ENCODE data around the gene KCTD20. TPM values are rescaled to one million over a fixed set of nuclear protein-coding genes. Genes with fewer than 3 reads are reported as not detected.
"Not testable (repeated sequence)": the region's sequence is repeated elsewhere in the genome, so short reads cannot be mapped to it uniquely, and the experiment has no call there.

KCTD20 gene
- polyA plus RNA-seq: 32.1 TPM
- long read RNA-seq, donor 1, full-length matches to known transcripts: 5 of 5 reads
- long read RNA-seq, donor 1, partial matches to known transcripts: 0 of 5 reads
- long read RNA-seq, donor 1, other reads (novel, unspliced or antisense): 0 of 5 reads
- long read RNA-seq, donor 2, full-length matches to known transcripts: 5 of 5 reads
- long read RNA-seq, donor 2, partial matches to known transcripts: 0 of 5 reads
- long read RNA-seq, donor 2, other reads (novel, unspliced or antisense): 0 of 5 reads
- long read RNA-seq, donor 3, full-length matches to known transcripts: 10 of 38 reads
- long read RNA-seq, donor 3, partial matches to known transcripts: 9 of 38 reads
- long read RNA-seq, donor 3, other reads (novel, unspliced or antisense): 19 of 38 reads
- long read RNA-seq, donor 4, full-length matches to known transcripts: 2 of 2 reads
- long read RNA-seq, donor 4, partial matches to known transcripts: 0 of 2 reads
- long read RNA-seq, donor 4, other reads (novel, unspliced or antisense): 0 of 2 reads
- long read RNA-seq, donor 5, full-length matches to known transcripts: 5 of 5 reads
- long read RNA-seq, donor 5, partial matches to known transcripts: 0 of 5 reads
- long read RNA-seq, donor 5, other reads (novel, unspliced or antisense): 0 of 5 reads
- long read RNA-seq, donor 6, full-length matches to known transcripts: 6 of 6 reads
- long read RNA-seq, donor 6, partial matches to known transcripts: 0 of 6 reads
- long read RNA-seq, donor 6, other reads (novel, unspliced or antisense): 0 of 6 reads
- long read RNA-seq, donor 7, full-length matches to known transcripts: 5 of 5 reads
- long read RNA-seq, donor 7, partial matches to known transcripts: 0 of 5 reads
- long read RNA-seq, donor 7, other reads (novel, unspliced or antisense): 0 of 5 reads
- long read RNA-seq, donor 8, full-length matches to known transcripts: 7 of 12 reads
- long read RNA-seq, donor 8, partial matches to known transcripts: 5 of 12 reads
- long read RNA-seq, donor 8, other reads (novel, unspliced or antisense): 0 of 12 reads
- long read RNA-seq, donor 9, full-length matches to known transcripts: 7 of 7 reads
- long read RNA-seq, donor 9, partial matches to known transcripts: 0 of 7 reads
- long read RNA-seq, donor 9, other reads (novel, unspliced or antisense): 0 of 7 reads
- long read RNA-seq, donor 10, full-length matches to known transcripts: 11 of 11 reads
- long read RNA-seq, donor 10, partial matches to known transcripts: 0 of 11 reads
- long read RNA-seq, donor 10, other reads (novel, unspliced or antisense): 0 of 11 reads
- long read RNA-seq, donor 11, full-length matches to known transcripts: 2 of 9 reads
- long read RNA-seq, donor 11, partial matches to known transcripts: 7 of 9 reads
- long read RNA-seq, donor 11, other reads (novel, unspliced or antisense): 0 of 9 reads

GRCh38 chr6:36442671-36443470, at the start of gene KCTD20, which contains the start of gene PXT1:
KCTD20 (plus strand) TSS chr6:36443000; CDS start chr6:36470098, 27,098 bp downstream.
PXT1 (minus strand) TSS chr6:36442854; CDS start chr6:36426082, 16,772 bp downstream.
- Histone ChIP-seq H3K27me3 (ENCODE audit: control insufficient read depth, insufficient read depth, low read length) (no peaks in the 10 kb centered on the region), H3K4me3 (ENCODE audit: low read length) (peak within 1 kb of the TSS; percentile 92), H3K36me3 (ENCODE audit: control insufficient read depth, insufficient read depth, low read length) (no peaks in the 10 kb centered on the region), H3K27ac (ENCODE audit: low read length) (peak within 1 kb of the TSS; percentile 80), H3K4me1 (ENCODE audit: control insufficient read depth, insufficient read depth, low read length) (peaks cover 12% of the 10 kb centered on the region), H3K9me3 (ENCODE audit: control insufficient read depth, low read depth, low read length) (no peaks in the 10 kb centered on the region)
- DNase-seq: peak; percentile 90 to 96
- no CpG with 5 or more reads among the region's 91 CpGs for WGBS (ENCODE audit: insufficient coverage, low lambda C conversion rate)

- H3K4me3 ChIP-seq (ENCODE audit: low read length): no peak overlapping the region
- no CpG with 5 or more reads among the region's 1 CpG for WGBS (ENCODE audit: insufficient coverage, low lambda C conversion rate)
- DNase-seq: no peak
- H3K9me3 ChIP-seq (ENCODE audit: control insufficient read depth, low read depth, low read length): no peaks in the 10 kb centered on the region
- no peaks in the 10 kb centered on the region for H3K36me3 ChIP-seq (ENCODE audit: control insufficient read depth, insufficient read depth, low read length)
- no peaks in the 10 kb centered on the region for H3K27me3 ChIP-seq (ENCODE audit: control insufficient read depth, insufficient read depth, low read length)
- no peak overlapping the region for H3K27ac ChIP-seq (ENCODE audit: low read length)
- no peaks in the 10 kb centered on the region for H3K4me1 ChIP-seq (ENCODE audit: control insufficient read depth, insufficient read depth, low read length)
Observed at GRCh38 chr6:36399970-36400369, 42.8 kb upstream of the KCTD20 start.

GRCh38 chr6:36402481-36402880, 40.3 kb upstream of the KCTD20 start:
- Histone ChIP-seq H3K4me1 (ENCODE audit: control insufficient read depth, insufficient read depth, low read length) (no peaks in the 10 kb centered on the region), H3K27me3 (ENCODE audit: control insufficient read depth, insufficient read depth, low read length) (no peaks in the 10 kb centered on the region), H3K36me3 (ENCODE audit: control insufficient read depth, insufficient read depth, low read length) (no peaks in the 10 kb centered on the region), H3K4me3 (ENCODE audit: low read length) (no peak overlapping the region), H3K27ac (ENCODE audit: low read length) (no peak overlapping the region), H3K9me3 (ENCODE audit: control insufficient read depth, low read depth, low read length) (no peaks in the 10 kb centered on the region)
- no peak for DNase-seq
- 50% methylated on average over 2 of the region's 3 CpGs for WGBS (ENCODE audit: insufficient coverage, low lambda C conversion rate)

GRCh38 chr6:36404164-36404563, 38.6 kb upstream of the KCTD20 start:
- 100% methylated on average over 3 of the region's 4 CpGs for WGBS (ENCODE audit: insufficient coverage, low lambda C conversion rate)
- no peaks in the 10 kb centered on the region for H3K36me3 ChIP-seq (ENCODE audit: control insufficient read depth, insufficient read depth, low read length)
- no peak overlapping the region for H3K27ac ChIP-seq (ENCODE audit: low read length)
- no peaks in the 10 kb centered on the region for H3K9me3 ChIP-seq (ENCODE audit: control insufficient read depth, low read depth, low read length)
- H3K4me3 ChIP-seq (ENCODE audit: low read length): no peak overlapping the region
- no peaks in the 10 kb centered on the region for H3K4me1 ChIP-seq (ENCODE audit: control insufficient read depth, insufficient read depth, low read length)
- no peaks in the 10 kb centered on the region for H3K27me3 ChIP-seq (ENCODE audit: control insufficient read depth, insufficient read depth, low read length)
- DNase-seq: no peak

- H3K9me3 ChIP-seq (ENCODE audit: control insufficient read depth, low read depth, low read length); H3K27ac ChIP-seq (ENCODE audit: low read length); H3K4me1 ChIP-seq (ENCODE audit: control insufficient read depth, insufficient read depth, low read length); DNase-seq; H3K4me3 ChIP-seq (ENCODE audit: low read length); H3K36me3 ChIP-seq (ENCODE audit: control insufficient read depth, insufficient read depth, low read length); H3K27me3 ChIP-seq (ENCODE audit: control insufficient read depth, insufficient read depth, low read length): not testable (repeated sequence)
- WGBS (ENCODE audit: insufficient coverage, low lambda C conversion rate): 80% methylated on average over 3 of the region's 5 CpGs
Observed at GRCh38 chr6:36409718-36410117, 33.1 kb upstream of the KCTD20 start.

- no peak overlapping the region for H3K4me3 ChIP-seq (ENCODE audit: low read length)
- no peaks in the 10 kb centered on the region for H3K36me3 ChIP-seq (ENCODE audit: control insufficient read depth, insufficient read depth, low read length)
- peak overlapping the region; percentile 20 for H3K27ac ChIP-seq (ENCODE audit: low read length)
- H3K9me3 ChIP-seq (ENCODE audit: control insufficient read depth, low read depth, low read length): no peaks in the 10 kb centered on the region
- no peaks in the 10 kb centered on the region for H3K4me1 ChIP-seq (ENCODE audit: control insufficient read depth, insufficient read depth, low read length)
- no peak for DNase-seq
- no peaks in the 10 kb centered on the region for H3K27me3 ChIP-seq (ENCODE audit: control insufficient read depth, insufficient read depth, low read length)
- 88% methylated on average over 2 of the region's 4 CpGs for WGBS (ENCODE audit: insufficient coverage, low lambda C conversion rate)
Observed at GRCh38 chr6:36413489-36414480, 29.0 kb upstream of the KCTD20 start.

- WGBS (ENCODE audit: insufficient coverage, low lambda C conversion rate): no CpG with 5 or more reads among the region's 1 CpG
- Histone ChIP-seq H3K4me3 (ENCODE audit: low read length) (no peak overlapping the region), H3K4me1 (ENCODE audit: control insufficient read depth, insufficient read depth, low read length) (no peaks in the 10 kb centered on the region), H3K27me3 (ENCODE audit: control insufficient read depth, insufficient read depth, low read length) (no peaks in the 10 kb centered on the region), H3K9me3 (ENCODE audit: control insufficient read depth, low read depth, low read length) (no peaks in the 10 kb centered on the region), H3K36me3 (ENCODE audit: control insufficient read depth, insufficient read depth, low read length) (no peaks in the 10 kb centered on the region), H3K27ac (ENCODE audit: low read length) (peak overlapping the region; percentile 22)
- DNase-seq: peak; percentile 23 to 68
Observed at GRCh38 chr6:36414481-36414880, 28.3 kb upstream of the KCTD20 start.

- no peaks in the 10 kb centered on the region for H3K36me3 ChIP-seq (ENCODE audit: control insufficient read depth, insufficient read depth, low read length)
- H3K27ac ChIP-seq (ENCODE audit: low read length): no peak overlapping the region
- peak in 1 of 2 donors; percentile 13 for DNase-seq
- no peaks in the 10 kb centered on the region for H3K27me3 ChIP-seq (ENCODE audit: control insufficient read depth, insufficient read depth, low read length)
- WGBS (ENCODE audit: insufficient coverage, low lambda C conversion rate): no CpG with 5 or more reads among the region's 3 CpGs
- no peaks in the 10 kb centered on the region for H3K9me3 ChIP-seq (ENCODE audit: control insufficient read depth, low read depth, low read length)
- peaks cover 5% of the 10 kb centered on the region for H3K4me1 ChIP-seq (ENCODE audit: control insufficient read depth, insufficient read depth, low read length)
- no peak overlapping the region for H3K4me3 ChIP-seq (ENCODE audit: low read length)
Observed at GRCh38 chr6:36418558-36418957, 24.2 kb upstream of the KCTD20 start.
